Uterus (tissue), 2 donors: ENCODE data around the gene HRAS.

ENCODE experiments used
- CTCF ChIP-seq, 4 experiments: fragments of 200-600 bp in 2 of 4; fragments of 450-650 bp in 2 of 4; sonication (generic) in 2 of 4; IDR thresholded peaks; one replicate each; pipeline ENCODE4 v1.5.1; 2016 to 2019; ENCODE audit warnings: antibody characterized with exemption in 4 of 4, mild to moderate bottlenecking in 2 of 4, moderate library complexity in 1 of 4
- POLR2A ChIP-seq, 2 donors: fragments of 450-650 bp; IDR thresholded peaks; one replicate each; pipeline ENCODE4 v1.6.1; 2016; ENCODE audit warnings: antibody characterized with exemption in 2 of 2, mild to moderate bottlenecking in 1 of 2, moderate library complexity in 1 of 2

- TF ChIP-seq POLR2A (IDR thresholded peaks at IDR 0.05): no peak
- TF ChIP-seq CTCF (IDR thresholded peaks at IDR 0.05): no peak
Observed at GRCh38 chr11:488579-488978, 46.8 kb downstream of the HRAS start.
